ENCODE data around the gene HCFC1. TPM values are rescaled to one million over a fixed set of nuclear protein-coding genes. Genes with fewer than 3 reads are reported as not detected.

The HCFC1 gene
- total RNA-seq, 1 donor from 2014 or later = 74.6 TPM

DNA sequence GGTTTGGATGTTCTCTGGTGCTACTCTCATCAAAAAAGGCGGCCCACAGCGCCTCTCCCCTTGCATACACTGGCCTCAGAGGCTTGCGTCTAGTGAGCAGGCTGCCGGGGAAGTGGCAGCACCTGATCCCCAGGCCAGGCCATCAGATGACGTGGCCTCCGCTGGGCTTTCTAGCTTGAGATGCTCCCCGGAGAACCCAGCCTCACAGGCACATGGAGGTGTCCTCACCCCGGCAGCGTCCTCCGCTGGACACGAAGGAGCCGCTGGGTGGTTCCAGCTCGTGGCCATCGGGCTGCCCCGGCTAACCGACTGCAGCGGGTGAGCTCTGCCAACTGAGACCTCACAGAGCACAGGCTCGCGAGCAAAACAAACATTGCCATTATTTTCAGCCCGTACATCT lies 35.3 kb upstream of the HCFC1 start:
- no peaks in the 10 kb centered on the region for H3K4me1 Mint-ChIP-seq (ENCODE audit: unreplicated experiment)
- H3K4me3 Mint-ChIP-seq (ENCODE audit: unreplicated experiment) = no peak overlapping the region
- no peak for DNase-seq (ENCODE audit: low spot score)
- no peaks in the 10 kb centered on the region for H3K27me3 Mint-ChIP-seq (ENCODE audit: unreplicated experiment)
- TF ChIP-seq, protein P1, sequence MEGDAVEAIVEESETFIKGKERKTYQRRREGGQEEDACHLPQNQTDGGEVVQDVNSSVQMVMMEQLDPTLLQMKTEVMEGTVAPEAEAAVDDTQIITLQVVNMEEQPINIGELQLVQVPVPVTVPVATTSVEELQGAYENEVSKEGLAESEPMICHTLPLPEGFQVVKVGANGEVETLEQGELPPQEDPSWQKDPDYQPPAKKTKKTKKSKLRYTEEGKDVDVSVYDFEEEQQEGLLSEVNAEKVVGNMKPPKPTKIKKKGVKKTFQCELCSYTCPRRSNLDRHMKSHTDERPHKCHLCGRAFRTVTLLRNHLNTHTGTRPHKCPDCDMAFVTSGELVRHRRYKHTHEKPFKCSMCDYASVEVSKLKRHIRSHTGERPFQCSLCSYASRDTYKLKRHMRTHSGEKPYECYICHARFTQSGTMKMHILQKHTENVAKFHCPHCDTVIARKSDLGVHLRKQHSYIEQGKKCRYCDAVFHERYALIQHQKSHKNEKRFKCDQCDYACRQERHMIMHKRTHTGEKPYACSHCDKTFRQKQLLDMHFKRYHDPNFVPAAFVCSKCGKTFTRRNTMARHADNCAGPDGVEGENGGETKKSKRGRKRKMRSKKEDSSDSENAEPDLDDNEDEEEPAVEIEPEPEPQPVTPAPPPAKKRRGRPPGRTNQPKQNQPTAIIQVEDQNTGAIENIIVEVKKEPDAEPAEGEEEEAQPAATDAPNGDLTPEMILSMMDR (IDR thresholded peaks at IDR 0.05; ENCODE audit: unreplicated experiment) = no peak
- H3K27ac Mint-ChIP-seq (ENCODE audit: unreplicated experiment) = no peak overlapping the region
- no peaks in the 10 kb centered on the region for H3K9me3 Mint-ChIP-seq (ENCODE audit: unreplicated experiment)
- H3K36me3 Mint-ChIP-seq (ENCODE audit: low read depth, unreplicated experiment) = peaks cover 9% of the 10 kb centered on the region

DNA sequence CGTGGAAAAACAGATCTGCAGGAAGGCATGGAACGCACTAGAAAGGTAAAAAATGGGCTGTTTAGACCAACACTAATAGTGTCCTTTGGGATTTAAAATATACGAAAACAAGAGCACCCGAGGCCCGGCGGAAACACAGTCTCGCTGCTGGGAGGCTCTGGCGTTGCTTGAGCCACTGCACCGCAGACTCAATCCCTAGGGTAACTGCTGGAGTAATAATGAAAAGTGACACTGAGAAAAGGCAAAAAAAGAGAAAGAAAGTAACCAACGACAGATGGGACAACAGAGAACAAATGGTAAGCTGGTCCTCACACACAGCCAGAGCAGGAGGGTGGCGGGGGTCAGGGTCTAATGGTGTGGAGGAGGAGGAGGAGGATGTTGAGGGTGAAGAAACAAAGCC lies 32.7 kb upstream of the HCFC1 start:
- H3K36me3 Mint-ChIP-seq (ENCODE audit: low read depth, unreplicated experiment) = peaks cover 9% of the 10 kb centered on the region
- H3K9me3 Mint-ChIP-seq (ENCODE audit: unreplicated experiment) = no peaks in the 10 kb centered on the region
- DNase-seq (ENCODE audit: low spot score) = no peak
- TF ChIP-seq, protein P1 (IDR thresholded peaks at IDR 0.05; ENCODE audit: unreplicated experiment) = no peak
- H3K4me3 Mint-ChIP-seq (ENCODE audit: unreplicated experiment) = no peak overlapping the region
- no peak overlapping the region for H3K27ac Mint-ChIP-seq (ENCODE audit: unreplicated experiment)
- H3K4me1 Mint-ChIP-seq (ENCODE audit: unreplicated experiment) = peaks cover 4% of the 10 kb centered on the region
- peaks cover 2% of the 10 kb centered on the region for H3K27me3 Mint-ChIP-seq (ENCODE audit: unreplicated experiment)

DNA sequence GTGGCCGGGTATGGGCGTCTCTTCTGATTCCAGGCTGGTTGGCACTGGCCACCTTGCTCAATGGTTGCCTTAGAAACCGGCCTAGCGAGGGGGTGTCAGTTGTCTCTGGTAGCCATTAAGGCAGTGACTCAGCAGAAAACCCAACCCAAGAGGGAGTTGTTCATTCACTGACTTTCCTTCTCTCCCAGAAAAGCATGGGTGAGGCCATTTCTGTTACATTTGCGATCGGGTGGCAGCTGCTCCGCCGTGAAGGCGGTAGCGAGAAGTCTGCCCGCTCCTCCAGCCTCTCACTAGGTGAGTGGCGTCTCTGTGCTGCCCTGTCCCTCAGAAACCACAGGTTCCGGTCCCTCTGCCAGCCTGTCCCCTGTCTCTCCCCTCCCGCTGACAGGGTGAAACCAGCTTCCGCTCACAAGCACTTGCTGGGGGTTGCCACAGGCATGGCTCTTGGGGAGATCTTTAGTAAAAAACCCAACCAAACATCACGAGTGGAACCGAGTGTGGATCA lies 30.6 kb upstream of the HCFC1 start:
- H3K4me1 Mint-ChIP-seq (ENCODE audit: unreplicated experiment) = peaks cover 7% of the 10 kb centered on the region
- H3K27me3 Mint-ChIP-seq (ENCODE audit: unreplicated experiment) = peaks cover 2% of the 10 kb centered on the region
- peaks cover 6% of the 10 kb centered on the region for H3K36me3 Mint-ChIP-seq (ENCODE audit: low read depth, unreplicated experiment)
- no peak overlapping the region for H3K27ac Mint-ChIP-seq (ENCODE audit: unreplicated experiment)
- no peaks in the 10 kb centered on the region for H3K9me3 Mint-ChIP-seq (ENCODE audit: unreplicated experiment)
- DNase-seq (ENCODE audit: low spot score) = no peak
- H3K4me3 Mint-ChIP-seq (ENCODE audit: unreplicated experiment) = no peak overlapping the region
- TF ChIP-seq, protein P1 (IDR thresholded peaks at IDR 0.05; ENCODE audit: unreplicated experiment) = no peak

DNA sequence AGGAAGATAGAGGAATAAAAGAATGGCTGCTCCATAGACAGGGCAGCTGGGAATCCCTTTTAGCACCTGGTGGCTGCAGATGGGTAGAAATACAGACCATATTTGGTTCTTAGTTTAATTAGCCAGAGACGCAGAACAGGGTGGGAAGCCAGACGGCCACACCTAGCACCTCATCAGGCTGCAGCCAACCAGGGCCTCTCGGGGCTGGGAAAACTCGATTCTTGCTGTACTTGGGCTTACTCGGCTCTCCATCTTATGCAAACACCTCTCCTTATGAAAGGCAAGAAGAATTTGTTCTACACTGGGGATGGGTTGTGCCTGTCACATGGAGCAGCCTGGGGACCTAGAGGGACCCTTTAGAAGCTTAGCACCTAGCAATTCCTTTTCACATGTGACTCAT lies 28.4 kb upstream of the HCFC1 start:
- peaks cover 4% of the 10 kb centered on the region for H3K27me3 Mint-ChIP-seq (ENCODE audit: unreplicated experiment)
- H3K4me1 Mint-ChIP-seq (ENCODE audit: unreplicated experiment) = peaks cover 7% of the 10 kb centered on the region
- no peak for DNase-seq (ENCODE audit: low spot score)
- TF ChIP-seq, protein P1 (IDR thresholded peaks at IDR 0.05; ENCODE audit: unreplicated experiment) = no peak
- no peaks in the 10 kb centered on the region for H3K36me3 Mint-ChIP-seq (ENCODE audit: low read depth, unreplicated experiment)
- H3K9me3 Mint-ChIP-seq (ENCODE audit: unreplicated experiment) = no peaks in the 10 kb centered on the region
- H3K27ac Mint-ChIP-seq (ENCODE audit: unreplicated experiment) = no peak overlapping the region
- H3K4me3 Mint-ChIP-seq (ENCODE audit: unreplicated experiment) = no peak overlapping the region

DNA sequence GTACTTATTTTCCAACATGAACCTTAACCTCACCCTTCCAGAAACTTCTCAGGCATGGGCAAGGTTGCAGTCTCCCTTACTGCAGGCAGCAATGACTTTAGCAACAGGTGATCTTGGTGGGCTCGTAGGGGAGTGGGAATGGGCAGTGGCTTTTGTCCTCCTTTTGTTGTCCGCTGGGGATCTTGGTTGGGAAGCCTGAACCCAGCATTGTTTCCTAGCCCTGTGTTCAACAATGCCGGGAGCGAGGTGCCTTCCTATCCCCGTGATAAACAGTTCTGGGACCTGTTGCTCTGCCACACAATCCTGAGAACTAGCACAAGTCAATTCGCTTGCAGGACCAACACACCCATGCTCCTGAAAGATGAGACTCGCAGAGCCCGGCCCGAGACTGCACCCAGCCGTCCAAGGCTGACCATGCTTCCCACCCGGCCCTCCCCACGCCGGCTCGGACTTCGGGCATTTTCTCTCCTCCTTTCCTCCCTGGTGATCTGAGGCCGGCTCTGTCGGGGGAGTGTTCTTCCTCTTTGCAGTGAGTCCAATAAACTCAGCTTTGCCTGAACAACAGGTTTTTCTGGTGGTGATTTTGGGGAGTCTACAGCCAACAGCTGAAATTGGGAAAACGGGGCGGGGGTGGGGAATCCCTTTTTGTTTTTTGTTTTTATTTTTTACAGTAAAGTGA lies 27.9 kb upstream of the HCFC1 start:
- Mint-ChIP-seq H3K9me3 (ENCODE audit: unreplicated experiment) (no peaks in the 10 kb centered on the region), H3K27me3 (ENCODE audit: unreplicated experiment) (peaks cover 4% of the 10 kb centered on the region), H3K27ac (ENCODE audit: unreplicated experiment) (no peak overlapping the region), H3K4me1 (ENCODE audit: unreplicated experiment) (peaks cover 7% of the 10 kb centered on the region), H3K4me3 (ENCODE audit: unreplicated experiment) (no peak overlapping the region), H3K36me3 (ENCODE audit: low read depth, unreplicated experiment) (no peaks in the 10 kb centered on the region)
- TF ChIP-seq, protein P1 (IDR thresholded peaks at IDR 0.05; ENCODE audit: unreplicated experiment) = no peak
- no peak for DNase-seq (ENCODE audit: low spot score)
